Peyer's patch (tissue), 4 donors: Measurements from ENCODE around the gene KLHL6. TPM values are rescaled to one million over a fixed set of nuclear protein-coding genes. Genes with fewer than 3 reads are reported as not detected.
A peak's percentile ranks its signal among the peaks of the same experiment; 100 is the strongest.

Experiments used
- DNase-seq, 3 donors: peaks; one replicate each; pipeline ENCODE4 v3.0.0-alpha.2; 2017 to 2019
- H3K27ac ChIP-seq, 4 donors: fragments of 200-600 bp; sonication (generic); one replicate each; pipeline ENCODE4 v1.5.1; 2016 to 2019
- H3K27me3 ChIP-seq, 2 donors: fragments of 200-600 bp; sonication (generic); one replicate each; pipeline ENCODE4 v1.5.1; 2019
- H3K36me3 ChIP-seq, 3 donors: fragments of 200-600 bp; sonication (generic); one replicate each; pipeline ENCODE4 v1.5.1; 2016 to 2019
- H3K4me1 ChIP-seq, 4 donors: fragments of 200-600 bp; sonication (generic); one replicate each; pipeline ENCODE4 v1.5.1; 2016 to 2019
- H3K4me3 ChIP-seq, 4 donors: fragments of 200-600 bp; sonication (generic); 1 replicate in 3 of 4; 2 replicates in 1 of 4; pipeline ENCODE4 v1.5.1; 2016 to 2019; ENCODE audit warnings: mild to moderate bottlenecking in 1 of 4
- H3K9me3 ChIP-seq, 4 donors: fragments of 200-600 bp; sonication (generic); one replicate each; pipeline ENCODE4 v1.5.1; 2016 to 2019; ENCODE audit warnings: mild to moderate bottlenecking in 1 of 4
- CTCF ChIP-seq, 6 experiments: fragments of 450-650 bp in 4 of 6; fragments of 200-600 bp in 2 of 6; sonication (generic) in 1 of 6; IDR thresholded peaks; one replicate each; pipeline ENCODE4 v1.5.1; 2017 to 2019; ENCODE audit warnings: antibody characterized with exemption in 6 of 6, mild to moderate bottlenecking in 3 of 6, moderate library complexity in 1 of 6
- POLR2A ChIP-seq, 2 donors: fragments of 450-650 bp; IDR thresholded peaks; one replicate each; pipeline ENCODE4 v1.5.1; 2017; ENCODE audit warnings: antibody characterized with exemption in 2 of 2, mild to moderate bottlenecking in 2 of 2, moderate library complexity in 2 of 2
- total RNA-seq, 4 donors: library from RNA; depleted of rRNA; stranded (reverse); fragments of >200 nt; gene quantifications; one replicate each; pipeline ENCODE4 v1.1.0, GENCODE V29; 2016

Gene KLHL6
- total RNA-seq, 4 donors from 2014 or later: 1.6 to 53.6 (median 4.9) TPM

DNA sequence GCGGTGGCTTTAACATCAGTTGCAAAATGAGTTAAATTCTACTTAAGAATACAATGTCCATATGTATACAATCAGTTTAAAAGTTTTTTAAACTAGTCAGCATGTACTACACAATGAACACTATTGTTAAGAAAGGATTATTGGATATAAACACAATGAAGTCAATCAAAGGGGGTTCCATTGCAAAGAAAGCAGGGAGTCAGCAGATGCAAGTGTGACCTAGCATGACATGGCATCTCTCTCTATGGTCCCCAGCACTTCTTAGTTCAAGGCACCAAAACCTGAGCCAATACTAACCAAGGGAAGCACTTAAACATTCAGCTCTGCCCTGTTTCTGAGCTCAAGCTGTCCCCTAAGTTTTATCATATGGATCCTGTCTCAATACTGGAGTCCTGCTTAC is 17.0 kb downstream of the KLHL6 start:
- no peaks in the 10 kb centered on the region for H3K27me3 ChIP-seq
- H3K27ac ChIP-seq: peak overlapping the region in 1 of 4 donors; percentile 78
- no peak overlapping the region for H3K4me3 ChIP-seq
- no peaks in the 10 kb centered on the region for H3K36me3 ChIP-seq
- TF ChIP-seq POLR2A (IDR thresholded peaks at IDR 0.05): no peak
- no peak for TF ChIP-seq CTCF (IDR thresholded peaks at IDR 0.05)
- DNase-seq: no peak
- peaks cover 0 to 32% (median 18%) of the 10 kb centered on the region in 4 donors for H3K4me1 ChIP-seq
- no peaks in the 10 kb centered on the region for H3K9me3 ChIP-seq

DNA sequence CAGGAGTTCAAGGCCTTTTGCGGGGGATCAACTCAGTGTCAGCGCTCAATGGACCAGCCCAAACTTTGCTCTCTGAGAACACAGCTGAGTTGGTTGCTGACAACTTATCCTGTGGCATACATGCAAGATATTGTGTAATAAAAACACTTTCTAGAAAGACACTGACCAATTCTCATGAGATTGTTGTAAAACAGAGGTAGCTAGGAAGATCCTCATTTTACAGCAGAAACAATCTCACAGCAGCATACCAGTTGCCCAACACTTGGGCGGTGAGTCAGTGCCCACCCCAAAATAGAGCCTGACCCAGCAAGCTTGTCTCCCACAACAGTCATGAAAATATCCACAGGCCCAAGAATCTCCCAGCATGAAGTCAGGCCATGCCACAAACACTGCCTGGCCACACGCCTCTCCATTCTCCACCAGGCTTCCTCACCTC is 18.2 kb downstream of the KLHL6 start:
- Histone ChIP-seq H3K9me3 (no peaks in the 10 kb centered on the region), H3K4me1 (peaks cover 0 to 24% (median 17%) of the 10 kb centered on the region in 4 donors), H3K36me3 (no peaks in the 10 kb centered on the region), H3K27ac (peak overlapping the region in 2 of 4 donors; percentile 25 to 78), H3K4me3 (no peak overlapping the region), H3K27me3 (no peaks in the 10 kb centered on the region)
- no peak for TF ChIP-seq POLR2A (IDR thresholded peaks at IDR 0.05)
- TF ChIP-seq CTCF (IDR thresholded peaks at IDR 0.05): no peak
- no peak for DNase-seq

DNA sequence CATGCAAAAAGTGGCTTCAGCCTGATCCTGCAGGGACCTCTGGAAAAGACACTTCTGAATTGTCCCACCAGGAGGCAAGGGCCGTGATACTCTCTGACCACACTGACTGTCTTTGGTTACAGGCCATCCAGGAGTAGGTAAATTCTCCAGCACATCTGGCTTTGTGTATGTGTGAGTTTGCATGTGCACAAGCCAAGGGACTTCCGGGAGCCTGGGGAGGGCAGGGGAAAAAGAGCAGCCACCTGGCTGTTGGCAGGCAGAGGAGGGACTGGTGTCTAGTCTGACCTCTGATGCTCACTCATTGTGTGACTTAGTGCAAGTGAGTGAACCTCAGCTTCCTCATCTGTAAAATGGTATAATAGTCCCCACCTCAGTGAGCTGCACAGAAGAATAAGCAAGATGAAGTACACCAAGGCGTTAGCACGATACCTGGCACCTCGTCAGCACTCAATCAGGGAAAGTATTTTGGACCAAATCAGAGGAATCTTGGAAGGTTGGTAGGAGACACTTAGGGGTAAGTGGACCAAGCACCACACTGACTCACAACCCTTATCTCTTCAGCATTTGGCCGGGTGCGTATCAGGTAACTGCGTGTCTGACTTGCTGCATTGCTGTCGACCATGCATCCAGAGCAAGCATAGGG is 19.1 kb downstream of the KLHL6 start:
- peak in 2 of 3 donors; percentile 78 to 83 for DNase-seq
- H3K27ac ChIP-seq: peak overlapping the region in 2 of 4 donors; percentile 25 to 78
- TF ChIP-seq POLR2A (IDR thresholded peaks at IDR 0.05): no peak
- TF ChIP-seq CTCF (IDR thresholded peaks at IDR 0.05): peak in 1 of 6 experiments; percentile 8

GRCh38 chr3:183534249-183534648 is 21.3 kb downstream of the KLHL6 start:
- TF ChIP-seq CTCF (IDR thresholded peaks at IDR 0.05) (no peak), POLR2A (IDR thresholded peaks at IDR 0.05) (no peak)
- no peak overlapping the region for H3K4me3 ChIP-seq
- H3K27me3 ChIP-seq: no peaks in the 10 kb centered on the region
- H3K27ac ChIP-seq: peak overlapping the region in 1 of 4 donors; percentile 78
- H3K9me3 ChIP-seq: no peaks in the 10 kb centered on the region
- no peak for DNase-seq
- H3K36me3 ChIP-seq: no peaks in the 10 kb centered on the region
- H3K4me1 ChIP-seq: peaks cover 0 to 10% (median 5%) of the 10 kb centered on the region in 4 donors

More for the DNA sequence above, 19.1 kb downstream of the KLHL6 start:
- Histone ChIP-seq H3K4me1 (peaks cover 0 to 23% (median 8%) of the 10 kb centered on the region in 4 donors), H3K4me3 (no peak overlapping the region), H3K36me3 (no peaks in the 10 kb centered on the region), H3K9me3 (no peaks in the 10 kb centered on the region), H3K27me3 (no peaks in the 10 kb centered on the region)

GRCh38 chr3:183533412-183534132 is 21.9 kb downstream of the KLHL6 start:
- DNase-seq: peak in 2 of 3 donors; percentile 53 to 64

More at GRCh38 chr3:183533412-183534132, 21.9 kb downstream of the KLHL6 start:
- H3K9me3 ChIP-seq: no peaks in the 10 kb centered on the region
- H3K4me1 ChIP-seq: peaks cover 0 to 12% (median 6%) of the 10 kb centered on the region in 4 donors
- peak overlapping the region in 1 of 4 donors; percentile 78 for H3K27ac ChIP-seq
- H3K27me3 ChIP-seq: no peaks in the 10 kb centered on the region
- TF ChIP-seq CTCF (IDR thresholded peaks at IDR 0.05): no peak
- no peak for TF ChIP-seq POLR2A (IDR thresholded peaks at IDR 0.05)
- no peaks in the 10 kb centered on the region for H3K36me3 ChIP-seq
- no peak overlapping the region for H3K4me3 ChIP-seq
